ENCODE measurements around the gene ZFAND3. TPM values are rescaled to one million over a fixed set of nuclear protein-coding genes. Genes with fewer than 3 reads are reported as not detected.
"Not testable (repeated sequence)": the region's sequence is repeated elsewhere in the genome, so short reads cannot be mapped to it uniquely, and the experiment has no call there.

ZFAND3 gene
- total RNA-seq, 6 donors from 2014 or later, result 26.2 to 66.4 (median 55.5) TPM

- no peaks in the 10 kb centered on the region for H3K9me3 ChIP-seq
- H3K36me3 ChIP-seq, result no peaks in the 10 kb centered on the region
- H3K27me3 ChIP-seq, result no peaks in the 10 kb centered on the region
- H3K4me1 ChIP-seq, result peaks cover 8 to 37% (median 19%) of the 10 kb centered on the region in 4 donors
- H3K27ac ChIP-seq, result no peak overlapping the region
- ATAC-seq (ENCODE audit: low FRiP score in 2 of 2), result no peak
- DNase-seq, result no peak
- TF ChIP-seq POLR2AphosphoS5 (IDR thresholded peaks at IDR 0.05) (no peak), POLR2A (IDR thresholded peaks at IDR 0.05) (no peak), CTCF (IDR thresholded peaks at IDR 0.05) (no peak), EP300 (IDR thresholded peaks at IDR 0.05) (no peak)
- WGBS, 2 donors, result 86 to 87% methylated on average over 2 of the region's 2 CpGs
- H3K4me3 ChIP-seq, result no peak overlapping the region
Measured at GRCh38 chr6:37952027-37952426, 132.5 kb downstream of the ZFAND3 start.

- no peak for ATAC-seq (ENCODE audit: low FRiP score in 2 of 2)
- no peaks in the 10 kb centered on the region for H3K9me3 ChIP-seq
- no peak overlapping the region for H3K4me3 ChIP-seq
- TF ChIP-seq EP300 (IDR thresholded peaks at IDR 0.05) (no peak), POLR2AphosphoS5 (IDR thresholded peaks at IDR 0.05) (no peak), CTCF (IDR thresholded peaks at IDR 0.05) (no peak), POLR2A (IDR thresholded peaks at IDR 0.05) (no peak)
- H3K36me3 ChIP-seq, result no peaks in the 10 kb centered on the region
- H3K27me3 ChIP-seq, result no peaks in the 10 kb centered on the region
- peaks cover 0 to 42% (median 13%) of the 10 kb centered on the region in 4 donors for H3K4me1 ChIP-seq
- no peak for DNase-seq
- no peak overlapping the region for H3K27ac ChIP-seq
Measured at GRCh38 chr6:37954791-37955190, 135.3 kb downstream of the ZFAND3 start.

DNA sequence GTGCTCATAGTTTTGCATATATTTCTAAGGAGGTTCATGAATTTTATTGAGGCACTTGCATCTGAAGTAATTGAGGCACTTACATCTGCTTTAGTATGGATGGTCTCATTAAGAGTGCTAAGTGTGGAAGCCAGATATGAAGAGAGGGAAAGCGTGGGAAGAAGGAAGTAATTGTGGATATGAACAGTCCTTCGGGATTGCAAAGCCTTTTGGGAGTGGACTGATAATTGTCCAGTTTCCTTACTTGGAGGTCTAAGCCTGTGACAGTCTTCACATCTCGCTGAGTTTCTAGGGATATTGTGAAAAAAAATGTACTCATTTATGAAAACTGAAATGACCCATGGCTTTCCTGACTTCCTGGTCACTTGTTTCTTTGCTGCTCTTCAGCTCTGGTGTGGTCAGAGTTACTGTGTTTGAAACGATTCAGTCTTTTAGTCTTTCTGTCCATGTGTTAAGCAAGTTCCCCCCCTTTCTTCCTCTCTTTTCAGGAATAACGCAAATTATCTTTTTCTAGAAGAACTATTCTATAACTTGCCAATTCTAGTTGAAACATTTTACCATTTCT is 137.3 kb downstream of the ZFAND3 start:
- DNase-seq (no peak), ATAC-seq (ENCODE audit: low FRiP score in 2 of 2) (no peak)
- Histone ChIP-seq H3K27me3 (no peaks in the 10 kb centered on the region), H3K4me3 (no peak overlapping the region), H3K9me3 (no peaks in the 10 kb centered on the region), H3K4me1 (peaks cover 0 to 36% (median 13%) of the 10 kb centered on the region in 4 donors), H3K27ac (no peak overlapping the region), H3K36me3 (no peaks in the 10 kb centered on the region)
- TF ChIP-seq EP300 (IDR thresholded peaks at IDR 0.05) (no peak), POLR2A (IDR thresholded peaks at IDR 0.05) (no peak), CTCF (IDR thresholded peaks at IDR 0.05) (no peak), POLR2AphosphoS5 (IDR thresholded peaks at IDR 0.05) (no peak)
- WGBS, 2 donors, result 60 to 62% methylated on average over 5 of the region's 5 CpGs

- Histone ChIP-seq H3K27ac (no peak overlapping the region), H3K36me3 (no peaks in the 10 kb centered on the region), H3K9me3 (no peaks in the 10 kb centered on the region), H3K4me1 (peaks cover 0 to 32% (median 7%) of the 10 kb centered on the region in 4 donors), H3K27me3 (no peaks in the 10 kb centered on the region), H3K4me3 (no peak overlapping the region)
- TF ChIP-seq POLR2AphosphoS5 (IDR thresholded peaks at IDR 0.05) (no peak), EP300 (IDR thresholded peaks at IDR 0.05) (no peak)
- WGBS, 2 donors, result 68 to 90% methylated on average over 3 of the region's 3 CpGs
- no peak for ATAC-seq (ENCODE audit: low FRiP score in 2 of 2)
- no peak for DNase-seq
Measured at GRCh38 chr6:37959061-37959460, 139.5 kb downstream of the ZFAND3 start.

DNA sequence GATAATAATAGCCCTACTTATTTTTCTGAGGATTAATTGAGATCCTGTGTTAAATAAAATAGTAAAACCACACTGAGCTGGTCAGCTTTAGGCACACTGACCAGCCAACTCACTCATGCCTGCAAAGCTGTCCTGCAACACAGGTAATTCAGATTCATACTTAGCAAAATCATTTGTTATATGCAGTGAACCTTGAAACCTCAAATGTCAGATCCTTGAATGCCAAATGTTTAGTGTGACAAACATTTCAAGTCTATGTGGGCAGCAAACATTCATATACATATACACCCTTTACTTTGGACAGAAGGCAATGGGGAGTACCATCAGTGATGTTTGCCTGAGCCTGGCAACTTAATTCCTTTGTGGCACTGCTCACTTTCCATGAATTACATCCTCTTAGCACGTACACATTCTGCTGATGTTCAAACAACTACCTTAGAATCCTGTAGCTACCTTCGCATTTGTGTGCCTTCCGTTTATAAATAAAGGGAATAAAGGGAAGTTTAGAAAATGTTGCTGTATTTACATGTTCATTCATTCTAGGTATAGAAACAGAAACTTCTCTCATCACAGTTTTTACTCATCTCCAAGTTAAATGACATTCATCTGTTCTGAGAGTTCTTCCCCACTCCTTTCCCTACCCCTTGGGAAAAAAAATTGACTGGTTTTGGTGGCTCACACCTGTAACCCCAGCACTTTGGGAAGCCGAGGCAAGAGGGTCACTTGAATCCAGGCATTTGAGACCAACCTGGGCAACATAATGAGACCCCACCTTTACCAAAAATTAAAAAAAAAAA is 140.8 kb downstream of the ZFAND3 start:
- WGBS, 2 donors, result 90 to 100% methylated on average over 4 of the region's 4 CpGs
- Histone ChIP-seq H3K36me3 (no peaks in the 10 kb centered on the region), H3K4me3 (no peak overlapping the region), H3K27me3 (no peaks in the 10 kb centered on the region), H3K27ac (no peak overlapping the region), H3K9me3 (no peaks in the 10 kb centered on the region), H3K4me1 (peaks cover 0 to 26% (median 6%) of the 10 kb centered on the region in 4 donors)
- no peak for ATAC-seq (ENCODE audit: low FRiP score in 2 of 2)
- TF ChIP-seq EP300 (IDR thresholded peaks at IDR 0.05) (no peak), POLR2AphosphoS5 (IDR thresholded peaks at IDR 0.05) (no peak), POLR2A (IDR thresholded peaks at IDR 0.05) (no peak), CTCF (IDR thresholded peaks at IDR 0.05) (no peak)
- no peak for DNase-seq

DNA sequence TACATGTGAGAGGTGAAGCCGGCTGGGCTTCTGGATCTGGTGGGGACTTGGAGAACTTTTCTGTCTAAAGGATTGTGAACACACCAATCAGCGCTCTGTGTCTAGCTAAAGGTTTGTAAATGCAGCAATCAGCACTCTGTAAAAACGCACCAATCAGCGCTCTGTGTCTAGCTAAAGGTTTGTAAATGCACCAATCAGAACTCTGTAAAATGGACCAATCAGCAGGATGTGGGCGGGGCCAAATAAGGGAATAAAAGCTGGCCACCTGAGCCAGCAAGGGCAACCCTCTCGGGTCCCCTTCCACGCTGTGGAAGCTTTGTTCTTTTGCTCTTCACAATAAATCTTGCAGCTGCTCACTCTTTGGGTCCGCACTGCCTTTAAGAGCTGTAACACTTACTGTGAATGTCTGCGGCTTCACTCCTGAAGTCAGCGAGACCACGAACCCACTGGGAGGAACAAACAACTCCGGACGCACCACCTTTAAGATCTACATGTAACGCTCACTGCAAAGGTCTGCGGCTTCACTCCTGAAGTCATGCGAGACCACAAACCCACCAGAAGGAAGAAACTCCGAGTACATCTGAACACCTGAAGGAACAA is 143.1 kb downstream of the ZFAND3 start:
- DNase-seq; H3K27me3 ChIP-seq; ATAC-seq (ENCODE audit: low FRiP score in 2 of 2); H3K36me3 ChIP-seq; H3K4me3 ChIP-seq; H3K27ac ChIP-seq; H3K9me3 ChIP-seq: not testable (repeated sequence)
- 90 to 95% methylated on average over 17 of the region's 17 CpGs for WGBS, 2 donors
- peaks cover 3 to 16% (median 3%) of the 10 kb centered on the region in 4 donors for H3K4me1 ChIP-seq

Measured in upper lobe of left lung (tissue), 6 donors.